Osteoblast (primary cell): Measurements from ENCODE around the gene CARHSP1. TPM values are rescaled to one million over a fixed set of nuclear protein-coding genes. Genes with fewer than 3 reads are reported as not detected.

Experiments
- DNase-seq: peaks from one replicate; pipeline ENCODE4 v3.0.0; 2011; ENCODE audit warnings: low spot score, mixed read lengths; ENCODE audit not compliant: insufficient read length; ENCODE audit errors: missing footprints
- H2AFZ ChIP-seq: 2 replicates; pipeline ENCODE4 v1.6.0; 2011; ENCODE audit warnings: mild to moderate bottlenecking, low read length
- H3K27ac ChIP-seq: 2 replicates; pipeline ENCODE4 v1.5.1; 2011; ENCODE audit warnings: mild to moderate bottlenecking, low read depth, low read length, moderate library complexity
- H3K27me3 ChIP-seq: 2 replicates; pipeline ENCODE4 v1.6.0; 2012; ENCODE audit warnings: mild to moderate bottlenecking, control low read depth, inconsistent platforms, low read length, moderate library complexity; ENCODE audit not compliant: insufficient read depth
- H3K36me3 ChIP-seq: 2 replicates; pipeline ENCODE4 v1.5.1; 2011; ENCODE audit warnings: mild to moderate bottlenecking, low read length, control low read depth, moderate library complexity; ENCODE audit not compliant: insufficient read depth
- H3K4me1 ChIP-seq: 2 replicates; pipeline ENCODE4 v1.5.1; 2011; ENCODE audit warnings: mild to moderate bottlenecking, low read length, control low read depth, moderate library complexity; ENCODE audit not compliant: insufficient read depth
- H3K4me2 ChIP-seq: 2 replicates; pipeline ENCODE4 v1.6.0; 2011; ENCODE audit warnings: mild to moderate bottlenecking, low read length; ENCODE audit not compliant: insufficient read depth
- H3K4me3 ChIP-seq: fragments of 200-600 bp; sonication (generic); 3 replicates; pipeline ENCODE4 v1.5.1; 2012; ENCODE audit warnings: mild to moderate bottlenecking, low read length, inconsistent platforms; ENCODE audit not compliant: insufficient read depth
- H3K79me2 ChIP-seq: 2 replicates; pipeline ENCODE4 v1.6.0; 2012; ENCODE audit warnings: mild to moderate bottlenecking, low read length, control low read depth, inconsistent platforms; ENCODE audit not compliant: insufficient read depth
- H3K9me3 ChIP-seq: 2 replicates; pipeline ENCODE4 v1.5.1; 2011; ENCODE audit warnings: low read depth, low read length, control low read depth
- H4K20me1 ChIP-seq: 2 replicates; pipeline ENCODE4 v1.6.0; 2012; ENCODE audit warnings: mild to moderate bottlenecking, low read length, control low read depth; ENCODE audit not compliant: insufficient read depth
- CTCF ChIP-seq: IDR thresholded peaks from 2 replicates; pipeline ENCODE4 v1.5.1; 2011; ENCODE audit warnings: mild to moderate bottlenecking, low read depth, low read length, moderate library complexity; ENCODE audit errors: extremely low read depth
- total RNA-seq: library from RNA; depleted of rRNA; stranded (reverse); fragments of >200 nt; gene quantifications from 2 replicates; pipeline ENCODE4 v1.2.3, GENCODE V29; 2012

CARHSP1 gene
- total RNA-seq, 1 donor, result 92.6 TPM

- TF ChIP-seq CTCF, result no peak
- H3K4me3 ChIP-seq, result no peak overlapping the region
- H3K4me1 ChIP-seq, result no peaks in the 10 kb centered on the region
- H3K79me2 ChIP-seq, result peaks cover 37% of the 10 kb centered on the region
- H3K36me3 ChIP-seq, result peaks cover 90% of the 10 kb centered on the region
- H2AFZ ChIP-seq, result no peak overlapping the region
- H3K27me3 ChIP-seq, result no peaks in the 10 kb centered on the region
- DNase-seq, result no peak
- H3K27ac ChIP-seq, result no peak overlapping the region
- no peaks in the 10 kb centered on the region for H3K9me3 ChIP-seq
- H4K20me1 ChIP-seq, result peaks cover 30% of the 10 kb centered on the region
- no peak overlapping the region for H3K4me2 ChIP-seq
Observed at GRCh38 chr16:8816967-8817655, 51.7 kb downstream of the CARHSP1 start.

GRCh38 chr16:8814095-8814806, 54.6 kb downstream of the CARHSP1 start:
- Histone ChIP-seq H3K9me3 (no peaks in the 10 kb centered on the region), H3K4me2 (no peak overlapping the region), H4K20me1 (peaks cover 28% of the 10 kb centered on the region), H3K79me2 (peaks cover 30% of the 10 kb centered on the region), H3K4me3 (no peak overlapping the region), H3K27ac (no peak overlapping the region), H2AFZ (no peak overlapping the region), H3K4me1 (no peaks in the 10 kb centered on the region), H3K36me3 (peaks cover 91% of the 10 kb centered on the region), H3K27me3 (no peaks in the 10 kb centered on the region)
- TF ChIP-seq CTCF, result no peak
- no peak for DNase-seq

GRCh38 chr16:8812162-8812843, 56.5 kb downstream of the CARHSP1 start:
- Histone ChIP-seq H3K36me3 (peaks cover 93% of the 10 kb centered on the region), H3K79me2 (peaks cover 35% of the 10 kb centered on the region)
- no peak for DNase-seq

More at GRCh38 chr16:8812162-8812843, 56.5 kb downstream of the CARHSP1 start:
- Histone ChIP-seq H3K4me3 (no peak overlapping the region), H3K4me2 (no peak overlapping the region), H3K4me1 (no peaks in the 10 kb centered on the region), H3K27ac (no peak overlapping the region), H4K20me1 (peaks cover 23% of the 10 kb centered on the region), H2AFZ (no peak overlapping the region), H3K27me3 (no peaks in the 10 kb centered on the region), H3K9me3 (no peaks in the 10 kb centered on the region)
- no peak for TF ChIP-seq CTCF
